KBM-7 (cell line): Measurements from ENCODE around the gene EHMT1.

Experiments
- DNase-seq: peaks from one replicate; pipeline ENCODE4 v3.0.0-alpha.2; 2015
- in situ Hi-C: fragments of 300-500 bp; cut with MboI; formaldehyde crosslinking; loops from 2 replicates; pipeline ENCODE4 v1.14.3; 2020; ENCODE audit warnings: low sequenced_read_pairs, low pct_unique_long_range_greater_than_20kb, mixed read lengths

Gene EHMT1

GRCh38 chr9:137744632-137745183 lies 125.9 kb downstream of the EHMT1 start:
- no peak for DNase-seq
- in situ Hi-C loops, result no loop called here

GRCh38 chr9:137745541-137745991 lies 126.8 kb downstream of the EHMT1 start:
- in situ Hi-C loops, result no loop called here
- peak; percentile 28 for DNase-seq

DNA sequence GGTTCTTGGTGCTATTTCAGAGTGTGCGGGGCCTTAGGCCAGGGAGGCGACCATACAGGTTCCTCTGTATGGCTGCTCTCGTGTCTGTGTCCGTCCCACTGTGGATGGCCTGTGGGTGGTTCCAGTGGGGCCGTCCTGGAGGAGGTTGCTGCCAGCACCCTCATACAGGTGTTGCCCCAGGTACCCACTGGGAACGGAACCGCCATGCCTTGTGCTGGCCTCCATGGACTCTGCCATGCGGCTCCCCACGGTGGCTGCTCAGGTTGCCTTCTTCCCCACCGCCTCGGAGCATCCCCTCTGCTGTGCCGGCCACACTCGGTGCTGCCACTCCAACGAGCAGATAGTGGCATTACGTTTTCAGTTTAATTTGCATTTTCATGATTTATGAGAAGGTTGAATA lies 129.5 kb downstream of the EHMT1 start:
- in situ Hi-C loops, result no loop called here

DNA sequence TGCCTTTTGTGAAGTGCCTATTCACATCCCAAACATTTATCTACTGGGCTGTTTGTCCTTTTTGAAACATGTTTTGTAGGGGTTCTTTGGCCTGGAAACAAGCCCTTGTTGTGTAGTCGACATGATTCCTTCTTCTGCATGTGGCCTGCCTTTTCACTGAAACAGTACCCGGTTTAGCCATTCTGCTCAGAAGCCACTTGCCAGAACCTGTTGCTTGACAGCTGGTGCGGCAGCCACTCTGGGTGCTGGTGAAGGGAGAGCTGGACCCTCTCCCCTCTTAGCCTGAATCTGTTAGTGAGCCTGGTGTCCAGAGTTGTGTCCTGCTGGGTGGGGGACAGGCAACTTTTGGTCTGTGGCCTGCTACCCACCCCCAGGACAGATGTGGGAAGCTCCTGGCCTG lies 129.9 kb downstream of the EHMT1 start:
- no peak for DNase-seq

More for the DNA sequence above, 129.5 kb downstream of the EHMT1 start:
- DNase-seq, result no peak

GRCh38 chr9:137749511-137749910 lies 130.7 kb downstream of the EHMT1 start:
- no peak for DNase-seq
- in situ Hi-C loops, result no loop called here

More for the DNA sequence above, 129.9 kb downstream of the EHMT1 start:
- in situ Hi-C loops, result no loop called here

- in situ Hi-C loops, result no loop called here
- DNase-seq, result no peak
Measured at GRCh38 chr9:137750007-137750406, 131.2 kb downstream of the EHMT1 start.

- in situ Hi-C loops, result no loop called here
Measured at GRCh38 chr9:137750566-137750965, 131.8 kb downstream of the EHMT1 start.

DNA sequence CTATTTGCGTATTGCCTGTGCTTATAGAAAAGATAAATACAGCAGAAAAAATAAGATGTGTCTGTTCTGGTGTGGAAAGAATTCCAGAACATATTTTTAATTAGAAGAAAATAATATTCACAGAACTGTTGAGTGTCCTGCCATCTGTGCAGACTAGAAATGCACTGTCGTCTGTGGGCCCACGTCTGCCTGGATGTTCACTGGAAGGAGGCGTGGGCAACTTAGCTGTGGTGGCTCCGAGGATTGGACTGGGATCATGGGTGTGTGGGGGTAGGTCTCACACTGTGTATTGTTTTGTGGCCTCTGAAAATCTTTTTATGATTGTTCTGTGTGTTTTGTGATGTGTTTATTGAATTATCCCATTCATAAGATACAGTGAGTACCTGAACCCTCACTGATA lies 132.8 kb downstream of the EHMT1 start:
- no peak for DNase-seq
- in situ Hi-C loops, result no loop called here

More at GRCh38 chr9:137750566-137750965, 131.8 kb downstream of the EHMT1 start:
- no peak for DNase-seq

DNA sequence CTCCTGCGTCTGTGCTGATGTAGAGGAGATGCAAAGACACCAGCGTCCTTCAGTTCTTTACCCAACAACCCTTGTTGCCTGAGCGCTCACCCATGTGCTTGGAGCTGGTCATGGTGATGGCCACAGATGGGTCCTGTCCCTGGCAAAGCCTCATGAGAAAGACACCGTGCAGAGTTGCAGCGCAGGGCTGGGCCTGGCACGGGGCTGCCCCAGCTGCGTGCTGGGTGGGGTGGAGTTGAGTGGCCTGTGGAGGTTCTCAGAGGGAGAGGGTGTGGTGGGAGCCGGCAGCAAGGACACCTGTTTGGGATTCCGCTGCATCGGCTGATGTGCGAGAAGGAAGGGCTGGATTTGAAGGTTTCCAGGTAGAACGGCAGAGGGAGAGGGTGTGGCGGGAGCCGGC lies 133.6 kb downstream of the EHMT1 start:
- in situ Hi-C loops, result no loop called here
- DNase-seq, result no peak

DNA sequence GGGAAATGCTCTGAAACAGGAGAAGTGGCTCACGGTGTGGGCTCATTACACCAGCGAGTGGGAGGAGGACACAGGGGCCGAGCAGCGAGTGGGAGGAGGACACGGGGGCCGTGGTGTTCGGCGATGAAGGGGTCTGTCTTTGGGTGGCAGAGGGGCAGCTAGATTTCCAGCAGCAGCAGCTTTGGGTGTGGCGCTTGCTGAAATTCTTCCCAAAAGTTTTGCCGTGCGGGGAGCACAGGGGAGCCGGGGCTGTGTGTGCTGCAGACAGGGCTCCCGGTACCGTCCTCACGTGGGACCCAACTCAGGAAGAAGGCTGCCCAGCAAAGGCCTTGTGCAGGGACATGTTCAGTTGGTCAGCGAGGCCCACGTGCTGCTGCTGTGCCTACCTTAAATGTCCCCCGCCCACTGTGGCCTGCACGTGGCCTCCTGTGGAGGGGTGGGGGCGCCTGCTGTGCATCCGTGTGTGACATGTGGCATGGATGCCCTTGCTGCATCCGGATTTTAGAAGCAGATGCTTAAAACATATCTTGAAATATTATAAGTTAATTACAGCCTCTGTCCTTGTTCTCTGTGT lies 134.5 kb downstream of the EHMT1 start:
- in situ Hi-C loops, result no loop called here
- DNase-seq, result no peak

- DNase-seq, result no peak
- in situ Hi-C loops, result no loop called here
Measured at GRCh38 chr9:137755261-137755927, 136.6 kb downstream of the EHMT1 start.

DNA sequence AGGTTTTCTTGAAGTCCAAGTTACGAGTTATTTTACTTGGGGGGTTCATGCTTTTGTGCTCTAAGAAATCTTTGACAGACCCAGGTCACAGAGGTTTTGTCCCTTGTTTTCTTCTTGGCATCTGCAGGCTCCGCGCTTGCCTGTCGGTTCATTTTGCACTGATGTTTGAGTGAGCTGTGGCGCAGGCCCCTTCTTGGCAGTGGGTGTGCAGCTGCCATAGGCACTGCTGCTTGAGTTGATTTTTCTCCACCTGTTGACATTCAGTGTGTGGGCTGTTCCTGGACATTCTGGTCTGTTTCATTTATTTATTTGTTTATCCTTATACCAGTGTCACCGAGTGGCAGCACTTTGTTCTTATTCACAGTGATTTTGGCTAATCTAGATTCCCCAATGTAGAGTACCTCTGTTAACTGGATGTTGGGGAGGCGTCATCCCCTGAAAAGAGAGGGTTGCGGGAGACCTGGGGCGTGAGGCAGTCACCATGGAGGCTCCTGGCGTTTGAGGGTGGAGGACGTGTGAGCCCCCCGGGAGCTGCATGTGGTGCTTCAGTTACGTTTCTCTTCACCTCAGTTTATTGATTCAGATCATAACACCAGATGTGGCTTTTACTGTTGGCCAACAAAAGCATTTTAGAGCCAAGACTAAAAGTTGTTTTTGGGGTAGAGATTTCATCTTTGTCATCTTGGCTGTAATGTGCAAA lies 137.4 kb downstream of the EHMT1 start:
- DNase-seq, result no peak
- in situ Hi-C loops, result no loop called here

- no peak for DNase-seq
- in situ Hi-C loops, result no loop called here
Measured at GRCh38 chr9:137757139-137757538, 138.3 kb downstream of the EHMT1 start.

DNA sequence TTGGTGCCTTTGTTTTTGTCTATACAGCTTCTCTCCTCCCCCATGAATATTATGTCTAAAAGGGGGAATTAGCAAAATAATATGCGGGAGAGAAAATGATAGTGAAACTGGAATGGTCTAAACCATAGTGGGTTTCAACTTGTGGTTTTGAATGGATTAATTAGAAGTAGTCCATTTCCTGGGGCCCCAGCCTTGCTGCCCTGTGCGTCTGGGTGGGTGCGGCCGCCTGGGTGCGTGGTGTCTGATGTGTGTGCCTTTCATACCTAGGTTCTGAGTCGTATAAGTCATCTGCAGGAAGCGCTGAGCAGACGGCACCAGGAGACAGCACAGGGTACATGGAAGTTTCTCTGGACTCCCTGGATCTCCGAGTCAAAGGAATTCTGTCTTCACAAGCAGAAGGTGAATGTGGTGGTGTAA lies 138.8 kb downstream of the EHMT1 start:
- in situ Hi-C loops, result no loop called here
- DNase-seq, result no peak

GRCh38 chr9:137758067-137758466 lies 139.3 kb downstream of the EHMT1 start:
- no peak for DNase-seq
- in situ Hi-C loops, result no loop called here

DNA sequence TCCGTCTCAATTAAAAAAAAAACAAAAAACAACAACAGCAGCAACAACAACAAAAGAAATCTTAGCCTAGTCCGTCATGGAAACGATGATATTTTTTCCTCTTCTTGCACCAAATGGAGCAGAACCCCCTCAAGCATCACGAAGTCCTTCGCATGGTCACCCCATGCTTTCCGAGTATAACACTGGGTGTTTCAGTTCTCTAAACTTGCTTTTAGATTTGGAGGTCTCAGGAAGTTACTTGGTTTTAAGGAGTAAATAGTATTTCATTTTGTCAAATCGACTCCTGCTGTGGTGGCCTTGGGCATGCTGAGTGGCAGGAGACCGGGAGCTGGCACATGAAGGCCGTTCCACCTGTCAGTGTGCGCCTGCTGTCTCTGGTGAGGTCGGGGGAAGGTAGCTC lies 140.3 kb downstream of the EHMT1 start:
- in situ Hi-C loops, result no loop called here
- DNase-seq, result no peak

GRCh38 chr9:137759649-137760321 lies 141.0 kb downstream of the EHMT1 start:
- in situ Hi-C loops, result no loop called here
- DNase-seq, result no peak

DNA sequence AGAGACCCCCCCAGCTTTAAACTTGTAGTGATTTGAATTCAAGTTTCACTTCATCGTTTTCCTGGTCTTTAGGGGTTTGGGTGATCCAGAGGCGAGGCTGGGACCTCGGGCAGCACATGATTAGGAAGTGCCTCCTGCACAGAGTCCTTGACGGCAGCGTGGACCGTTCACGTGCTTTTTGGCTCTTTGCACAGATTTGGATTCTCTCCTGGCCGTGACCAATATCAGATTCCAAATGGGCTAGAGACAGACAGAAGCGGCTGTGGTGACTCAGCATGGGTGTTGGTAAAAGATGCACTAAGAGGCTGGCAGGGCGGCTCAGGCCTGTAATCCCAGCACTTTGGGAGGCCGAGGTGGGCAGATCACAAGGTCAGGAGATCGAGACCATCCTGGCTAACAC lies 141.6 kb downstream of the EHMT1 start:
- DNase-seq, result no peak
- in situ Hi-C loops, result no loop called here

GRCh38 chr9:137761032-137761431 lies 142.2 kb downstream of the EHMT1 start:
- DNase-seq, result no peak
- in situ Hi-C loops, result no loop called here

DNA sequence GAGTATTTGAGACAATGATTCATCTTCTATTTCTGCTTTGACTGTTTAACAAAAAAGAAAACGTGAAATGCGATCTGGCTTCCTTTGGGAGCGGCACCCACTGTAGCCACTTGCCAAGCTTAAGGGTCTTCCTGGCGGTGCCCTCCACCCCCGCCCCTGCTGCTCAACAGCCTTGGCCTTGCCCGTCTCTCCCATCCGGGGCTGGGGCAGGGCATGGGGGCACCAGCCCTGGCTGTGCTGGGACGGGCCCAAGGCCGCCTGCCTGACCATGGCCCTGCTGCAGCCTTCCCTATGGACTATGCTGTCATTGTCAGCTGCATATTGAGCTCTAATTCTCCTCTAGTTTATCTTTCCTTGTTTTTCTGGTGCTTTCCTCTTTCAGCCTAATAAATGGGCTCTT lies 143.0 kb downstream of the EHMT1 start:
- in situ Hi-C loops, result no loop called here
- DNase-seq, result no peak
